ENCODE results near the gene CALCB.

Gene CALCB

DNA sequence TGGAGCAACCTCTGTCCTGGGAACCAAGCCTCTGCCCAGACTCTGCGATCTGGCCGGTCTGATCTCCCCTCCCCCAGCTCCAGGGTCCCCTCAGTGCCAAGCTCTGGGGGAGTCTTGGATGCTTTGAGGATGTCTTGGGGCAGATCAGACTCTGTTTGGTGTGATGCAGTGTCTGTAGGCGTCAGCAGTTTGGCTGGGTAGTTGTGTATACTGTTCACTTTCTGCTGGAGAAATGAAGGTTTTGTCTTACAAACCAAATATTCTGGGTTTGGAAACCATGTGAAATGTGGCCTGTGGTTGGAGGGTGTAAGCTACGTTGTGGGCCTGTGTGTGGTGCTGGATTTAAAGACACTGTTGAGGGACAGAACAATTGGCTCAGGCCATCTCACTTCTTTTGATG lies 46.0 kb downstream of the CALCB start:
- DNase-seq (ENCODE audit: insufficient read length, low spot score) (no peak), FAIRE-seq (no peak)
- TF ChIP-seq POLR2A (IDR thresholded peaks at IDR 0.05; ENCODE audit: low read depth, low read length), result no peak

DNA sequence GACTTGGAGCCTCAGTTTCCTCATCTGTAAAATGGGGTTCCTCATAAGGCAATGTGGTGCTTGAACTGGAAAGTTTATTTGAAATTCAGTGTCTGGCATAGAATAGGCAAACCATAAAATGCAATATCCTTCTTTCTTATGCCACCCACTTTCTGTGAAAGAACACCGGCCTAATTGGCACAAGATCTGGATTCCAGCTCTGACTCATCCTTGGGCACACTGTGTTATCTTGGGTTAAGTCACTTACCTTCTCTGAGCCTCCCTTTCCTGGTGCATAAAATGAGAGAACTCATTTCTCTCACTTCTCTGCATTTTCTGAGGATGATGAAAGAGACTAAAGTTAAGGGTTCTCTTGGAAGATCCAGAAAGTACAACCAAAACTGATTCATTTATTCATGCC lies 46.4 kb downstream of the CALCB start:
- no peak for TF ChIP-seq POLR2A (IDR thresholded peaks at IDR 0.05; ENCODE audit: low read depth, low read length)
- DNase-seq (ENCODE audit: insufficient read length, low spot score) (peak; percentile 44), FAIRE-seq (no peak)

DNA sequence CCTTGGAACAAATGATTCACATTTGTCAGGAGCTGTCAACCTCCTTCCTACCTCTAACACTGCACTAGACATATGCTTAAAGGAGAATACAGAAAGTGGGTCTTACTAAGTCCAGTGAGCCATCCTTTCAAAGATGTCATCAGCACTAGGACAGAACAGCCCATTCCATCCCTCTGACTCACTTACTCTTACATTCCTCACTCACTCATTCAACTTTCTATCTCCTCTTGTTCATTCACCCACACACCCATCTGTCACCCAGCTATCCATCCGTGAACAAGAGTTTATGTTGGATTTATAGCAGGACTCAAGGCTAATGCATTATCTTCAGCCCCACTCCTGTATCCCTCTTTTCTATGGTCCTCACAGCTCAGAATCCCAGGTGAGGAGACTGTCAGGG lies 50.5 kb downstream of the CALCB start:
- no peak for TF ChIP-seq POLR2A (IDR thresholded peaks at IDR 0.05; ENCODE audit: low read depth, low read length)
- FAIRE-seq (peak; percentile 43), DNase-seq (ENCODE audit: insufficient read length, low spot score) (peak; percentile 70)

GRCh38 chr11:15124528-15124927 lies 51.1 kb downstream of the CALCB start:
- no peak for TF ChIP-seq POLR2A (IDR thresholded peaks at IDR 0.05; ENCODE audit: low read depth, low read length)
- DNase-seq (ENCODE audit: insufficient read length, low spot score), result no peak
- no peak for FAIRE-seq

GRCh38 chr11:15127341-15127740 lies 53.9 kb downstream of the CALCB start:
- DNase-seq (ENCODE audit: insufficient read length, low spot score) (peak; percentile 30), FAIRE-seq (no peak)
- no peak for TF ChIP-seq POLR2A (IDR thresholded peaks at IDR 0.05; ENCODE audit: low read depth, low read length)

Data from H54 (cell line).